CD4-positive, alpha-beta T cell (primary cell): ENCODE data around the gene PSMA3. TPM values are rescaled to one million over a fixed set of nuclear protein-coding genes. Genes with fewer than 3 reads are reported as not detected.

Experiments used
- ATAC-seq: fragments of 200-7000 bp; cut with Tn5 transposase; one replicate; pipeline ENCODE4 v1.10.0; 2022; ENCODE audit warnings: mild to moderate bottlenecking; ENCODE audit not compliant: poor library complexity
- CTCF ChIA-PET: fragments of 350-600 bp; sonication (Branson Sonifier 250); formaldehyde crosslinking; loops from one replicate; lab custom pipeline; 2021; ENCODE audit warnings: antibody characterized with exemption, inconsistent platforms; lab: Charles Lee
- POLR2A ChIA-PET: fragments of 350-600 bp; sonication (Branson Sonifier 250); formaldehyde crosslinking; loops from one replicate; lab custom pipeline; 2021; ENCODE audit warnings: antibody characterized with exemption, inconsistent platforms; lab: Charles Lee
- DNase-seq, 14 experiments: peaks; one replicate each; pipeline ENCODE4 v3.0.0-alpha.2; 2013 to 2020; ENCODE audit warnings: mixed read lengths in 2 of 14
- H3K27ac ChIP-seq, 2 donors: one replicate each; pipeline versions ENCODE4 v1.5.1 to v1.7.0; 2013; ENCODE audit warnings: low read length in 2 of 2, low read depth in 1 of 2, mild to moderate bottlenecking in 1 of 2
- H3K27me3 ChIP-seq, 2 experiments: 1 replicate in 1 of 2; 2 replicates in 1 of 2; pipeline versions ENCODE4 v1.6.1 to v1.7.0; 2013; ENCODE audit warnings: low read length in 2 of 2, control low read depth in 1 of 2, mild to moderate bottlenecking in 1 of 2, moderate library complexity in 1 of 2; ENCODE audit not compliant: insufficient read depth in 2 of 2, control insufficient read depth in 1 of 2
- H3K36me3 ChIP-seq: one replicate; pipeline ENCODE4 v1.6.1; 2013; ENCODE audit warnings: low read length, control low read depth; ENCODE audit not compliant: insufficient read depth
- H3K4me1 ChIP-seq: one replicate; pipeline ENCODE4 v1.6.1; 2013; ENCODE audit warnings: low read length, control low read depth; ENCODE audit not compliant: insufficient read depth
- H3K4me3 ChIP-seq: one replicate; pipeline ENCODE4 v1.5.1; 2013; ENCODE audit warnings: mild to moderate bottlenecking, low read length, moderate library complexity
- H3K9me3 ChIP-seq, 2 experiments: 1 replicate in 1 of 2; 2 replicates in 1 of 2; pipeline versions ENCODE4 v1.6.1 to v1.7.0; 2013; ENCODE audit warnings: low read length in 2 of 2, mild to moderate bottlenecking in 2 of 2, control low read depth in 1 of 2, moderate library complexity in 1 of 2; ENCODE audit not compliant: control insufficient read depth in 1 of 2, insufficient read depth in 1 of 2
- H3K27ac Mint-ChIP-seq: one replicate; pipeline ENCODE4 v1.8.0; 2020; ENCODE audit warnings: mixed read lengths
- H3K27me3 Mint-ChIP-seq: one replicate; pipeline ENCODE4 v1.8.0; 2021; ENCODE audit warnings: mixed read lengths
- H3K36me3 Mint-ChIP-seq: one replicate; pipeline ENCODE4 v1.8.0; 2021; ENCODE audit warnings: low read depth, mixed read lengths
- H3K4me1 Mint-ChIP-seq: one replicate; pipeline ENCODE4 v1.8.0; 2021; ENCODE audit warnings: low read depth, mixed read lengths
- H3K4me3 Mint-ChIP-seq: one replicate; pipeline ENCODE4 v1.8.0; 2020; ENCODE audit warnings: mild to moderate bottlenecking, mixed read lengths
- H3K9me3 Mint-ChIP-seq: one replicate; pipeline ENCODE4 v1.8.0; 2020; ENCODE audit warnings: mixed read lengths
- CTCF ChIP-seq: fragments of 200-600 bp; IDR thresholded peaks from one replicate; pipeline ENCODE4 v1.8.0; 2022; ENCODE audit warnings: antibody characterized with exemption, mild to moderate bottlenecking
- intact Hi-C, 2 experiments: fragments of 100-400 bp; cut with DNase I in 1 of 2; cut with micrococcal nuclease in 1 of 2; formaldehyde crosslinking; loops; one replicate each; pipeline versions ENCODE4 v1.15.1 to v1.9.0; 2023 to 2025; cut with DNase I, micrococcal nuclease
- polyA plus RNA-seq, 2 donors: library from polyadenylated mRNA; unstranded; fragments of 120-200 nt; gene quantifications; one replicate each; pipeline ENCODE4 v1.2.1, GENCODE V29; 2013
- total RNA-seq, 174 experiments: library from RNA in 2 of 174; stranded (reverse) in 2 of 174; gene quantifications; one replicate each; pipeline ENCODE4 v1.2.3 and lab custom pipeline; 2021 to 2026

Gene PSMA3
- total RNA-seq (100 to 1,000 TPM; 104 to 108 TPM), total RNA-seq (lab: John Stamatoyannopoulos, UW) (36.8 to 285 (median 62.7) reads per million in 172 experiments)
- polyA plus RNA-seq (2013, experiment 1 of 2): 97.5 TPM
- polyA plus RNA-seq (2013, experiment 2 of 2): 89.9 TPM

GRCh38 chr14:58244556-58245387, at the start of gene PSMA3:
TSS of gene PSMA3 (plus strand) at chr14:58244843. CDS start at chr14:58244921, 78 bp downstream.
- peak within 1 kb of the TSS; percentile 99 for H3K27ac Mint-ChIP-seq
- no peaks in the 10 kb centered on the region for H3K9me3 ChIP-seq
- H3K27me3 ChIP-seq: no peaks in the 10 kb centered on the region
- H3K36me3 ChIP-seq: peaks cover 27% of the 10 kb centered on the region
- DNase-seq (peak; percentile 96 to 99 (median 97)), ATAC-seq (peak; percentile 89)
- H3K4me1 ChIP-seq: peaks cover 12% of the 10 kb centered on the region
- H3K9me3 Mint-ChIP-seq: peaks cover 1% of the 10 kb centered on the region
- peaks cover 52% of the 10 kb centered on the region for H3K4me1 Mint-ChIP-seq
- no peak for TF ChIP-seq CTCF
- peak within 1 kb of the TSS; percentile 93 to 96 for H3K27ac ChIP-seq
- peaks cover 32% of the 10 kb centered on the region for H3K36me3 Mint-ChIP-seq
- intact Hi-C loops: loop anchor here (1.0 to 5.0 kb wide), 6 partner anchors 38 to 183 kb away; partner anchors contain the start of genes KIAA0586 (in 2 of the 2), TIMM9 (in 2 of the 2), ACTR10 (in 1 of the 2) and ARID4A (in 1 of the 2)
- POLR2A ChIA-PET: interaction anchor here (0.8 to 4.4 kb wide), 20 partner anchors 8 to 1239 kb away, joined by 3 to 102 read pairs (median 4); partner anchors contain the start of genes ACTR10, ARID4A, JKAMP and KIAA0586
- H3K27me3 Mint-ChIP-seq: no peaks in the 10 kb centered on the region
- peak within 1 kb of the TSS; percentile 72 for H3K4me3 ChIP-seq
- CTCF ChIA-PET: interaction anchor here (1.0 to 1.4 kb wide), 2 partner anchors 53 to 152 kb away, joined by 3 read pairs; no protein-coding TSS in a partner anchor
- H3K4me3 Mint-ChIP-seq: peak within 1 kb of the TSS; percentile 99

DNA sequence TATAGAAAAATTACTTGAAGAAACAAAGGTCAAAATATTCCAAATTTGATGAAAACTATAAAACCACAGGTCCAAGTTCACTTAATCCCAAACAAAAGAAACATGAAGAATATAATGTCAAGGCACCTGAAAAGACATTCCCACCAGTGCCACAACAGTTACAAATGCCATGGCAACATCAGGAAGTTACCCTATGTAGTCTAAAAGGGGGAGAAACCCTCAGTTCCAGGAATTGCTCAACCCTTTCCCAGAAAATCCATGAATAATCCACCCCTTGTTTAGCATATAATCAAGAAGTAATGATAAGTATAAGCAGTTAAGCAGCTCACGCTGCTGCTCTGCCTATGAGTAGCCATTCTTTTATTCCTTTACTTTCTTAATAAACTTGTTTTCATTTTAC, 48.4 kb upstream of the PSMA3 start:
- CTCF ChIA-PET: no interaction called here
- H3K4me3 Mint-ChIP-seq: peak overlapping the region; percentile 30

More for the DNA sequence above, 48.4 kb upstream of the PSMA3 start:
- Mint-ChIP-seq H3K9me3 (no peaks in the 10 kb centered on the region), H3K36me3 (peaks cover 6% of the 10 kb centered on the region), H3K27me3 (peaks cover 3% of the 10 kb centered on the region), H3K27ac (peak overlapping the region; percentile 7), H3K4me1 (peaks cover 30% of the 10 kb centered on the region)
- no peak for TF ChIP-seq CTCF
- no peak for ATAC-seq
- no peak for DNase-seq
- Histone ChIP-seq H3K36me3 (no peaks in the 10 kb centered on the region), H3K27me3 (no peaks in the 10 kb centered on the region), H3K27ac (no peak overlapping the region), H3K4me3 (no peak overlapping the region), H3K4me1 (peaks cover 11% of the 10 kb centered on the region), H3K9me3 (no peaks in the 10 kb centered on the region)
- intact Hi-C loops: loop anchor here in 1 of 2 experiments (5.0 kb wide), 2 partner anchors 804 to 991 kb away; partner anchors contain the start of genes DAAM1 and NAA30
- POLR2A ChIA-PET: no interaction called here
